Stimulated activated effector memory CD8-positive, alpha-beta T cell treated with anti-CD3 and anti-CD28 coated beads, Interleukin-12 subunit alpha, Interleukin-12 subunit beta, amount 100 ng/mL, for 72 hours (primary cell): Measurements from ENCODE around the gene CACHD1.
"Not testable (repeated sequence)": the region's sequence is repeated elsewhere in the genome, so short reads cannot be mapped to it uniquely, and the experiment has no call there.

ENCODE experiments used
- ATAC-seq: fragments of 150-1000 bp; cut with Tn5 transposase; 2 replicates; pipeline ENCODE4 v1.10.0; 2021
- DNase-seq, 2 donors: peaks; one replicate each; pipeline ENCODE4 v3.0.0; 2021 to 2022; ENCODE audit warnings: low spot score in 2 of 2
- H3K27ac Mint-ChIP-seq: one replicate; pipeline ENCODE4 v1.8.0; 2022; ENCODE audit warnings: mild to moderate bottlenecking, mixed read lengths
- H3K36me3 Mint-ChIP-seq: one replicate; pipeline ENCODE4 v1.8.0; 2022; ENCODE audit warnings: mild to moderate bottlenecking, mixed read lengths
- H3K4me1 Mint-ChIP-seq: one replicate; pipeline ENCODE4 v1.8.0; 2022; ENCODE audit warnings: mixed read lengths
- H3K4me3 Mint-ChIP-seq: one replicate; pipeline ENCODE4 v1.8.0; 2022; ENCODE audit warnings: mild to moderate bottlenecking, mixed read lengths
- H3K9me3 Mint-ChIP-seq: one replicate; pipeline ENCODE4 v1.8.0; 2022; ENCODE audit warnings: mixed read lengths

Gene CACHD1

GRCh38 chr1:64705591-64705990 lies 235.7 kb downstream of the CACHD1 start:
- no peak for DNase-seq
- Mint-ChIP-seq H3K4me1 (no peaks in the 10 kb centered on the region), H3K4me3 (no peak overlapping the region), H3K36me3 (peaks cover 4% of the 10 kb centered on the region), H3K9me3 (peaks cover 2% of the 10 kb centered on the region), H3K27ac (no peak overlapping the region)
- ATAC-seq: no peak

- H3K9me3 Mint-ChIP-seq: no peaks in the 10 kb centered on the region
- no peaks in the 10 kb centered on the region for H3K36me3 Mint-ChIP-seq
- no peaks in the 10 kb centered on the region for H3K4me1 Mint-ChIP-seq
- H3K4me3 Mint-ChIP-seq: no peak overlapping the region
- no peak overlapping the region for H3K27ac Mint-ChIP-seq
- no peak for DNase-seq
- ATAC-seq: no peak
These were observed 241.3 kb downstream of the CACHD1 start for GRCh38 chr1:64711266-64711665.

GRCh38 chr1:64712049-64712448 lies 242.1 kb downstream of the CACHD1 start:
- H3K9me3 Mint-ChIP-seq: no peaks in the 10 kb centered on the region
- H3K27ac Mint-ChIP-seq: no peak overlapping the region
- no peaks in the 10 kb centered on the region for H3K4me1 Mint-ChIP-seq
- no peak for DNase-seq
- ATAC-seq: no peak
- no peaks in the 10 kb centered on the region for H3K36me3 Mint-ChIP-seq
- H3K4me3 Mint-ChIP-seq: no peak overlapping the region

DNA sequence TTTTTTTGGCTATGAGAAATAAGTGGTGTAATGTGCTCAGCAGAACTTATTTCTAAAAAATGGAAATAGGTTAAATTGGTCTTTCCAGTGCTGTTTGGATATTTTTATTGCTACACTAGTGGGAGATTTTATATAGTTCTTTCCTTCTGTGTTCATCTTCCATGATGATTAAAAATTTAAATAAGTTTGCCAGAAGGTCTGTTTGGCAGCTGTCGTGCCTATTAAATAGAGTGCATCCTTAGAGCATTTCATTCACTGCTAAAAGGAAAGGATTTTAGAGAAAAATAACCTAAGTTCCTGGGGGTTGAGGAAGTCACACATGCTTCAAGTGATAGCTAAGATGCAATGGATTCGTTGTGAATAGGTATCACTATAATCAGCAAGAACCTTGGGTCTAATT lies 245.3 kb downstream of the CACHD1 start:
- Mint-ChIP-seq H3K36me3 (no peaks in the 10 kb centered on the region), H3K9me3 (no peaks in the 10 kb centered on the region), H3K4me1 (no peaks in the 10 kb centered on the region), H3K4me3 (no peak overlapping the region), H3K27ac (no peak overlapping the region)
- DNase-seq: no peak
- ATAC-seq: no peak

- Mint-ChIP-seq H3K4me1 (no peaks in the 10 kb centered on the region), H3K4me3 (no peak overlapping the region), H3K27ac (no peak overlapping the region), H3K36me3 (no peaks in the 10 kb centered on the region), H3K9me3 (no peaks in the 10 kb centered on the region)
- no peak for ATAC-seq
- DNase-seq: no peak
These were observed 251.2 kb downstream of the CACHD1 start for GRCh38 chr1:64721135-64721534.

- DNase-seq: no peak
- Mint-ChIP-seq H3K27ac (no peak overlapping the region), H3K36me3 (no peaks in the 10 kb centered on the region), H3K9me3 (no peaks in the 10 kb centered on the region), H3K4me1 (no peaks in the 10 kb centered on the region), H3K4me3 (no peak overlapping the region)
- no peak for ATAC-seq
These were observed 251.7 kb downstream of the CACHD1 start for GRCh38 chr1:64721576-64722145.

DNA sequence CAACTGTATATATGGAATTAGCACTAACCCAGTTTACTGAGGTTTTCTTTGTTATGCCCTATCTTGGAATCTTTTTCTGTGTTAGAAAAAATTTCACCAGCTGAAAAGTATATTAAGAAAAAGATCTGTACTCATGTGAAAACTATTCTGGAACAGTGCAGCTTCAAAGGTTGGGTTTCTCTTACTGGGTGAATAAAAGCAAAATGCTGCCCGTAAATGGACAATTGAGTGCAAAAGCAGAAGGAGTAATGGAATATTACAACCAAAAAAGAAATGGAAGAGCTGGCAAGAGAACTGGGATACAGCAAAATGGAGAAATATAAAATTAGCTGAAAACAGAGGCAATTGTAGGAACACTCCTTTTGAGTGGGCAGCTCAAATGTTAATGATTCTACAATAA lies 257.9 kb downstream of the CACHD1 start:
- DNase-seq: no peak
- no peak for ATAC-seq
- Mint-ChIP-seq H3K9me3 (no peaks in the 10 kb centered on the region), H3K27ac (no peak overlapping the region), H3K4me1 (no peaks in the 10 kb centered on the region), H3K36me3 (no peaks in the 10 kb centered on the region), H3K4me3 (no peak overlapping the region)

- H3K36me3 Mint-ChIP-seq: no peaks in the 10 kb centered on the region
- H3K27ac Mint-ChIP-seq: no peak overlapping the region
- DNase-seq (no peak), ATAC-seq (no peak)
- no peaks in the 10 kb centered on the region for H3K9me3 Mint-ChIP-seq
- H3K4me1 Mint-ChIP-seq: no peaks in the 10 kb centered on the region
- H3K4me3 Mint-ChIP-seq: no peak overlapping the region
These were observed 263.8 kb downstream of the CACHD1 start for GRCh38 chr1:64733581-64734286.

- H3K9me3 Mint-ChIP-seq: no peaks in the 10 kb centered on the region
- DNase-seq (no peak), ATAC-seq (no peak)
- H3K27ac Mint-ChIP-seq: no peak overlapping the region
- no peaks in the 10 kb centered on the region for H3K36me3 Mint-ChIP-seq
- no peak overlapping the region for H3K4me3 Mint-ChIP-seq
- no peaks in the 10 kb centered on the region for H3K4me1 Mint-ChIP-seq
These were observed 264.3 kb downstream of the CACHD1 start for GRCh38 chr1:64734287-64734652.

DNA sequence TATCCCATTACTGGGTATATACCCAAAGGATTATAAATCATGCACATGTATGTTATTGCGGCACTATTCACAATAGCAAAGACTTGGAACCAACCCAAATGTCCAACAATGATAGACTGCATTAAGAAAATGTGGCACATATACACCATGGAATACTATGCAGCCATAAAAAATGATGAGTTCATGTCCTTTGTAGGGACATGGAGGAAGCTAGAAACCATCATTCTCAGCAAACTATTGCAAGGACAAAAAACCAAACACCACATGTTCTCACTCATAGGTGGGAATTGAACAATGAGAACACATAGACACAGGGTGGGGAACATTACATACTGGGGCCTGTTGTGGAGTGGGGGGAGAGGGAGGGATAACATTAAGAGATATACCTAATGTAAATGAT lies 270.8 kb downstream of the CACHD1 start:
- peaks cover 14% of the 10 kb centered on the region for H3K4me1 Mint-ChIP-seq
- not testable (repeated sequence) for DNase-seq, H3K4me3 Mint-ChIP-seq, ATAC-seq, H3K9me3 Mint-ChIP-seq, H3K36me3 Mint-ChIP-seq, H3K27ac Mint-ChIP-seq
